GM18861 (cell line): Measurements from ENCODE around the gene PSMB4.
"Not testable (repeated sequence)": the region's sequence is repeated elsewhere in the genome, so short reads cannot be mapped to it uniquely, and the experiment has no call there.

Experiments
- ATAC-seq: cut with Tn5 transposase; IDR thresholded peaks from one replicate; pipeline ENCODE4 v1.9.1; 2021; ENCODE audit not compliant: unreplicated experiment

PSMB4 gene

DNA sequence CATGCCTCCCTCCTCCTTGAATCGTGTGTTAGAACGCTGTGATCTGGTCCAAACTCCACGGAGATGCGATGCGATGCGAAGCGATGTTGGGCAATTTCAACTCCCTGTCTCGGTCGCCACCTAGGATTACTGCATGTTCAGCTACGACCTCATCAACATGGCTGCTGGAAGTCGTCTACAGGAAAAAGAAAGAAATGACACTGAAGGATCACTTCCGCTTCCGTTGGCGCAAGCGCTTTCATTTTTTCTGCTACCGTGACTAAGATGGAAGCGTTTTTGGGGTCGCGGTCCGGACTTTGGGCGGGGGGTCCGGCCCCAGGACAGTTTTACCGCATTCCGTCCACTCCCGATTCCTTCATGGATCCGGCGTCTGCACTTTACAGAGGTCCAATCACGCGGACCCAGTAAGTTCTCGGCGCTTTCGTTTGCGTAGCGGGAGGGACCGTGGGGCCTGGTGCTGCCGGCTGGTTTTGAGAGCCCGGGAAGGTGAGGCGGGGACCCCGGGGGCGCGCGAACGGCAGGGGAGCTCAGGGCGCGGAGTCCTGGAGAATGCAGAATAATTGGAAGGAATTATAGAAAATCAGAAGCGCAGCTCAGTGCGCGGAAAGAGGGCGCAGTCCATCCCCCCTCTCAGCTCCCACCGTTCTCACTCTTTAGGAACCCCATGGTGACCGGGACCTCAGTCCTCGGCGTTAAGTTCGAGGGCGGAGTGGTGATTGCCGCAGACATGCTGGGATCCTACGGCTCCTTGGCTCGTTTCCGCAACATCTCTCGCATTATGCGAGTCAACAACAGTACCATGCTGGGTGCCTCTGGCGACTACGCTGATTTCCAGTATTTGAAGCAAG, at the start of gene PSMB4:
PSMB4 (plus strand) TSS at position 250 of the 848 bp plus-strand sequence; CDS start at position 265, 15 bp downstream.
- peak; percentile 85 for ATAC-seq

DNA sequence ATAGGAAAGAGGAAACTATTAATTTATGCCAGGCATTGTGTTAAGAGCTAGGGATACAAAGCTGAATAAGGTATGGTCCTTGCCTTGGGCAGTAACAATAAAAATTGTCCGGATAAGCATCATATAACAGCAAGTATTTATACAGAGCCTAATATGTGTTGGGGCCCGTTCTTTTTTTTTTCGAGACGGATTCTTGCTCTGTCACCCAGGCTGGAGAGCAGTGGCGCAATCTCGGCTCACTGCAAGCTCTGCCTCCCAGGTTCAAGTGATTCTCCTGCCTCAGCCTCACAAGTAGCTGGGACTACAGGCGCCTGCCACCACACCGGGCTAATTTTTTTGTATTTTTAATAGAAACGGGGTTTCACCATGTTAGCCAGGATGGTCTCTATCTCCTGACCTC, 49.0 kb upstream of the PSMB4 start:
- ATAC-seq = not testable (repeated sequence)

DNA sequence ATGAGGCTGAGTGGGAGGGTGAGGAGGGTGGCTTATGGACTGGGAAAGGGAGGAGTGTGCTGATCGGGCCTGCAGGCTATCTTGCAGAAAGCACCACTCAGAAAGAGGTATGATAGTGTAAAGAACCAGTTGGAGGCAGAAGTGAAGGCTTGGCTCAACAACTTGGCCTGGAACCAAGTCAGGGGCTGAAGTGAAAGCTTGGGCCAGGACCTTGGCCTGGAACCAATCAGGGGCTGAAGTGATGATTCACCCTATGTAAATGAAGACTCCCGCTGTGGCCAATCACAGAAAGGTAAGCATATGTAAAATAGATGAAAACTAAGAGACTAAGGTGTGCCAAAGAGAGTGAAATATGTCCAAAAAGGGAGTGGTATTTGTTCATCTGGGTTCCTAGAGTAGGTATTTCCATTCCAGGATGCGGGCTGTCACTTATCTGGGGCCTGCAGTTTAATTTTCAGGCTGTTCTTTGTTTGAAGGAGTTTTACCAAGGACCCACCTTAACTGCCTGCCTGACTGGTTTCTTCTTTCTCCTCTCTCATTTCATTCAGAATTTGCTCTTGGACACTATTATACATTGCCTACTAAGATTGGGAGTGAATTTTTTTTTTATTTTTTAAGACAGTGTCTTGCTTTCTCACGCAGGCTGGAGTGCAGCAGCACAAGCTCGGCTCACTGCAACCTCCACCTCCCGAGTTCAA, 47.2 kb upstream of the PSMB4 start:
- no peak for ATAC-seq

DNA sequence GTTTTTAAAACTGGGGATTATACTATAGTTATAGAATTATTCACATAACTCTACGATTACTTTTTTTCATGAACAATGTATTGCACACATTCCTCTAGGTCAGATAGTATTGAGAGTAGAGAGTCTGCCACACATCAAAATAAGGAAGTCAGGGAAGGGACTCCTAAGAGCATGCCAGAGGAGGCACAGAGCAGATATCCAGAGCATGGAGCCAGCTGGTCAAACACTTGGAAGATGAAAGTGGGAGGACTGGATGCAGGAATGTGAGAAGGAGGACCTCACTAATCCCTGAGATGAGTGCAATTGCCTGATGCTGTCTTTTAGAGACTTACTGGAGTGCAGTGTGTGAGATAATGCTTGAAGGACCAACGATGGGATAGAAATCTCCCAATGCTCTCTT, 42.7 kb upstream of the PSMB4 start:
- no peak for ATAC-seq

DNA sequence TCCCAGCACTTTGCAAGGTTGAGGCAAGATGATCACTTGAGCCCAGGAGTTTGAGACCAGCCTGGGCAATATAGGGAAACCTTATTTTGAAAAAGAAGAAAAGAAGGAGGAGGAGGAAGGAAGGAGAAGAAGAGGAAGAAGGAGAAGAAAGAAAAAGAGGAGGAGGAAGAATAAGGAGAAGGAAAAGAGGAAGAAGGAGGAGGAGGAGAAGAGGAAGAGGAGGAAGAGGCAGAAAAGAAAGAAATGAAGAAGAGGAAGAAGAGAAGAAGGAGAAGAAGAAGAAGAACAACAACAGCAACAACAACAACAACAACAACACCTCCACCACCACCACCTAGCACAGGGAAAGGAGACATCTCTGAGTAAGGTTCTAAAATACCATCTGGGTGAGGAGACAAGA, 37.5 kb upstream of the PSMB4 start:
- no peak for ATAC-seq

DNA sequence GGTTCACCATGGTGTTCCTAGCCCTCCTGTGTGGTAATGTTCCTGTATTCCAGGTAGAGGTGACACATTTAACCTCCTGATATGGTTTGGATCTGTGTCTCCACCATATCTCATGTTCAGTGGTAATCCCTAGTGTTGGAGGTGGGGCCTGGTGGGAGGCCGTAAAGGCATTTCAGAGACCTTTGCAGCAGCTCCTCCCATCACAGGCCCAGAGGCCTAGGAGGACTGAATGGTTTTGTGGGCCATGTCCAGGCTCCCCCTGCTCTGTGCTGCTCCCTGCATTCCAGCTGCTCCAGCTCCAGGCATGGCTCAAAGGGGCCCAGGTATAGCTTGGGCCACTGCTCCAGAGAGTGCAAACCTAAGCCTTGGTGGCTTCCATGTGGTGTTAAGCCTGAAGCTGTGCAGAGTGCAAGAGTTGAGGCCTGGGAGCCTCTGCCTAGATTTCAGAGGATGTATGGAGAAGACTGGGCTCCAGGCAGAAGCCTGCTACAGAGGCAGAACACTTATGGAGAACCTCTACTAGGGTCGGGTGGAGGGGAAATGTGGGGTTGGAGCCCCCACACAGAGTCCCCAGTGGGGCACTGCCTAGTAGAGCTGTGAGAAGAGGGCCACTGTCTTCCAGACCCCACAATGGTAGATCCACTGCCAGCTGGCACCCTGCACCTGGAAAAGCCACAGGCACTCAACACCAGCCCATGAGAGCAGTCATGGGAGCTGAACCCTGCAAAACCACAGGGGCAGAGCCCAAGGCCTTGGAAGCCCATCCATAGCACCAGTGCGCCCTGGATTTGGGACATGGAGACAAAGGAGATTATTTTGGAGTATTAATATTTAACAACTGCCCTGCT, 36.8 kb upstream of the PSMB4 start:
- no peak for ATAC-seq

DNA sequence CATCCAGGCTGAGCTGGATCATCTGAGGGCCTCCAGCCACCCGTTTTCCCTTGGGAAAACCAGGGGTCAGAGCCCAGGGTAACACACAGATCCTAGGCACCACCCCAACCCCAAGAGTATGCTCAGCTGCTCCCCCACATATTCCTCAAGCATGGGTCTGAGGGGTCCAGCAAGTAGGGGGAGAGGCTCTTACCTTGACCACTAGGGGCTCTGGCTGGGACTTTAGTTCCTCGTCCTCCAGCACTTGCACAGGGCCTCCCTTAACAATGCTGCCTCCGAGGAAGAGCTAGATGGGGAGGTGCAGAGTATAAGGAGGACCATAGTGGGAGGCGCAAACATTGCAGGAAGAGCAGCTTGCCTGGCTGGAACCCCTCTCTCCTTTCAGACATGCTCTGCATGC, 34.4 kb upstream of the PSMB4 start:
- ATAC-seq = no peak

DNA sequence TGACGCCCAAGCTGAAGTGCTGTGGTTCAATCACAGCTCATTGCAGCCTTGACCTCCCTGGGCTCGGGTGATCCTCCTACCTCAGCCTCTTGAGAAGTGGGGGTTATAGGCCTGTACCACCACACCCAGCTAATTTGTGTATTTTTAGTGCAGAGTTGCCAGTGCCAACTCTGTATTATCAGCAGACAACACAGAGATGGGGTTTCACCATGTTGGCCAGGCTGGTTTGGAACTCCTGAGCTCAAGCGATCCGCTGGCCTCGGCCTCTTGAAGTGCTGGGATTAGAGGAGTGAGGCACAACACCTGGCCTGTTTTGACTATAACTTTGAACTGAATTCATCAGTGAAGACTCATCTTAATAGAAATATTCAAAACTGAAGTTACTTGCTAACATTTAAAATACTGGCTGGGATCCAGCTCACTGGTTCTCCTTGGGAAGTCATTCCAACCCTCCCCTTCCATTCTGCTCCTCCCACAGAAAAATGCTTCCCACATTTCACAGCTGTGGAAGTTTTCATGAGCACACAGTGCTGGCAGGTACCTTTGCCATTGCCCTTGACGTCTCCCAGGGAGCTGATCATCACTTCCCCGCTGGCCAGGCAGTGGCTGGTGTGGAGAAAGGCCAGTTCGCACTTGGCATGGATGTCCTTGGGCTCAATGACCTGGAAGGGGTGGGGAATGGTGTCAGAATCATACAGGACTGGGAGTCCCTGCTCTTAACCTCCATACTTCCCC, 31.5 kb upstream of the PSMB4 start:
- no peak for ATAC-seq

DNA sequence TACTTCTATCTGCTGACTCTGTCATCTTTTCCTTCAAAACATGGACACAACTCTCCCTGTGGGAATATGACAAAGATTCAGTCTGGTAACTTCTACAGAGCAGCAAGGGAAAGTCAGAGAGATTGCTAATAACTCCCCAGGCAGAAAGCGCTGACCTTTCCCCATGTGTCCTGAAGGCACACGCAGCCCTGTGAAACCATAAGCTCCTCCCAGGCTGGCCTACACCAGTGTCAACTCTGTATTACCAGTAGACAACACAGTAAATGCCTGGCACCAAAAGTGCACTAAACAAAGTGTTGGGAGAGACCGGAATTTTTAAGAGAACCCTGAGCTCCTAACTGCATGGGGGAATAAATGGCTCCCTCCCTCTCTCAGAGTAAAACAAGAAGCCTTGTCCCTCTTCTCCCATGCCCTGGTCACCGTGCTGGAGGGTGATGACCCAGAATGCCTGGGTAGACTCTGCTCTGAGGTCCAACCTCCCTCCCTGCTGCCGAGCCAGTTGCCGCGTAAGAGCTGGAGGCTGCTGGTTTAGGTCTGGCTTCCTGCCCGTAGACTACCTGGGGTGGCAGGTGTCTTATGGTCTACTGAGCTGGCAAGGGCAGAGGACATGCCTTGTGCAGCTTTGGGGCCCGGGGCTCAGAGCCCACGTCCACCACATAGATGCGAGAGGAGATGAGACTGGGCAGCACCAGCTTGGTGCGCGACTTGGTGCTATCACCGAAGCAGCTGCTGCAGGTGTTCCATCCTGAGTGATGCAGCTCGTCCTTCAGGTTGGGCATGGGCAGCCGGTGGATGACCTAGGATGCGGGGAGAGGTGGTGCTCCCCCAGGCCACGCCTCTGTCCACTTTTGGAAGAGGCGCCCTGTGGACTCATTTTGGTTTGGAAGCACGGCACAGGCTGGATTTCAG, 30.7 kb upstream of the PSMB4 start:
- ATAC-seq = no peak

DNA sequence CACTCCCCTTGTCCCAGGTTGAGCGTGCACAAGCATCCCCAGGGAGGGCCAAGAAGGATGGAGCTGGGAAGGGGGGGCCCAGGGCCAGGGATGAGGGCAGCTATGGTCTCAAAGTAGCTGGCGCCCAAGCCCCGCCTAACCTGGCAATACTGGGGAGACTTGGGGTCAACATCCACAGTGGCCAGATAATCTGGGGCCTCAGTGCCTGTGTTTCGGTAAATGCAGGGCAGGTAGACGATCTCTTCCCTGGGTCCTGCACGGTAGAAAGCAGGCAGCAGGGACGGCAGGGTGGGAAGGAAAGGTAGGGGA, 30.1 kb upstream of the PSMB4 start:
- ATAC-seq = no peak

DNA sequence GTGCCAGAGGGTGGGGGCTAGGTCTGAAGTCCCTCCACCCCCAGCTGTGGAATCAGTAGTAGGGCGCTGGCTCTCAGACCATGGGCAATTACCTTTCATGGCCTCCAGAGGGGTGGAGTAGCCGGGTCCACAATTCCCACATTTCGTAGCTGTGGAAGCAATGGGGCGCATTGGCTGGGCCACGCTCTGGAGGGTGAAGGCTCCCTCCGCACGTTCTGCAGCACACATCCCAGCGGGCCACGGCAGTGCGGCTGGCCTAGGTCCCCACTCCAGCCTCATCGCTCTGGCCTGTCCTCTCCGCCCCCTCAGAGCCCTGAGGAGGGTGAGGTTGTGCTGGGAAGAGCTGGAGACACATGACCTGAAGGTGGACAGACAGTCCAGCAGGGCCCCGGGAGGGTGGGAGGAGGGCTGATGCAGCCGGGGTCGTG, 29.7 kb upstream of the PSMB4 start:
- ATAC-seq = no peak

DNA sequence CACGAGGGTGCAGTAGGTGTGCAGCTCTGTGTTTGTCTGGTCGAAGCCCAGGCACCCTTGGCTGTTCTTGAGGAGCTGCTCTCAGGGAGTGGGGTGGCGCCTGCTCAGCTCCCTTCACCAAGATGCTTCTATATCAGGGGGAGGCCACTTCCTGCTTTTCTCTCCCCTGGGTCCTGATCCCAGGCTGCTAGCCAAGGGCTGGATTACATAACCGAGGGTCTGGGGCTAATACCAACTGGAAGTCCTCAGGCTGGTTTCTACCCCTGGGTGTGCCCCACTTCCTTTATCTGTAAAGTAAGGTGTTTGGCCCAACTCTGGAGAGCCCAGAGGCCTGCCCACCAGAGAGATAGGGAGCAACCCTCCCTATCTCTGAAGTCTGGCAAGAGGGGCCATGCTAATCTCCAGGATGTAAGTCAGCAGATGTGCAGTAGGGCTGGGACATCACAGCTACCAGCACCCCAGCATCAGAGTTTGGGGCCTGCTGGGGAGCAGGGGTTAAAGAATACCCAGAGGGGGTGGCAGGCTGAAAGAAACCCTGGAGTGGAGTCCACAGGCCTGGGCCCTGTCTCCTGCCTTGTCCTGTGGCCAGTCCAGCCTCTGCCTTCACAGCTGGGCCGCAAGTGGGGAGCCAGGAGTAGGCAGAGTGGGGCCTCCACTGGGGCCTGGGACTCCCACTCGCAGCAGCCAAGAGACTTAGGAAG, 29.0 kb upstream of the PSMB4 start:
- ATAC-seq = no peak

DNA sequence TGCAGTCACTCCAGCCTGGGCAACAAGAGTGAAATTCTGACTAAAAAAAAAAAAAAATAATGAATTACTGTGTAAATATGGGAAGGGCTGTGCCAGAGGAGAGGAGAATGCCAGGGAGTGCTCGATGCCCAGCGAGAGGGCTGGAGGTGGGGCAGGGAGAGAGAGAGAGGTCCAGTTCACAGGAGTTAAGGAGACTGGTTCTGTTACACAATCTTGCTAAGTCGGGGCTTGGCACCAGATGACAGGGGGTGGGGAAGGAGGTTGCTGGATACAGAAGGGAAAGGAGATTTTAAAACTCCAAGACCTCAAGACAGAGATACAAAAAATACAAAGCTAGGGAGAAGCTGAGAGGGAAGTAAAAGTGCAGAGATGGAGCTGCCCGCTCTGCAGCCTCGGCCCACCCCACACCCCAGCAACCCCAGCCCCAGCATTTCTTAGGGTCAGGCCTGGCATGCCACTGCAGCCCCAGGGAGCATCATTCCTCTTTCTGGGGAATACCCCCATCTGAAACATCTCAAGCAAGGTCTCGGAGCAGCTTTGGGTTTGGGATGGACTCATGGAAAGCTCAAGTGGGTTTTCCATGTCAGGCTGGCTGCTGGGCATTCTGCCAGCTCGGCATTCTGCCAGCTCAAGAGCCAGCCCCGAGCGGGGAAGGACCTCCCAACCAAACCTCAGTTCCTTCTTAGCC, 27.9 kb upstream of the PSMB4 start:
- ATAC-seq = no peak

DNA sequence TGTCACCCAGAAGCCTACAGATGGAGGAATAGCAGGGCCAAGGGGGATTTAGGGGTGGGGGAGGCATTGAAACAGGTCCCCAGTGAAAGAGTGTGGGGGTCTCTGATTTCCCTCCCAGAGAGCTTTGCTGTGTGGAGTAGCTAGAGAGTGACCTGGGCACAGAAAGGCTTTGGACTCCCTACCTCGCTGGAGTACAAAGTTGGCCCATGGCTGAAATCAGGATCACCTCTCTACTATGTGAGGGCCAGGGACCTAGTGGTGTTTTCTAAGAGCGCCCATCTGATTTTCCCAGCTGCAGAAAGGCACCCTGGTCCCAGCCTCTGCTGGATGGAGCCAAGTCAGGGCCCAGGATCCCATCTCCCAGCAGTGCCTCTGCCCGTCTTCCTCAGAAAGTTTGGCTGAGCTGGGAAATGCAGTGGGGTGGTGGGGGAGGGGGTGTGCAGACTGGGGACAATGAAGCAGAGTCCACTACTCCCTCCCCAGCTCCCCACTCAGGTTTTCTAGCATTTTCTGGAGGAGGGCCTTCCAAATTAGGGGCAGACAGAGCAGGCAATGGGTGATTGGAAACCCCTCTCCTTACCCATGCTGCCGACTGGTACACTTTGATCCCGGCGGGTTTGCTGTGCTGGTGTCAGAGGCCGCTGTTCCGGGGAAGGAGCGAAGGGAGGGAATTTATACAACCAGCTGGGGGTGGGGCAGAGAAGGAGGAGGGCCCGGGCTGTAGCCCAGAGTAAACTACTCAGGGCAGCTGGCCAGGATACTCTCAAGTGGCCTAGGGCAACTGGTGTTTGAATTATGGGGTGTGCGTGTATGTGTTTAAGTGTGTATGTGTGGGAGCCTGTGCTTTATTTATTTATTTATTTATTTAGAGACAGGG, 27.1 kb upstream of the PSMB4 start, which contains the start of gene SELENBP1:
SELENBP1 (minus strand) TSS at position 648 of the 877 bp plus-strand sequence; CDS start at position 584, 64 bp downstream.
- no peak for ATAC-seq

DNA sequence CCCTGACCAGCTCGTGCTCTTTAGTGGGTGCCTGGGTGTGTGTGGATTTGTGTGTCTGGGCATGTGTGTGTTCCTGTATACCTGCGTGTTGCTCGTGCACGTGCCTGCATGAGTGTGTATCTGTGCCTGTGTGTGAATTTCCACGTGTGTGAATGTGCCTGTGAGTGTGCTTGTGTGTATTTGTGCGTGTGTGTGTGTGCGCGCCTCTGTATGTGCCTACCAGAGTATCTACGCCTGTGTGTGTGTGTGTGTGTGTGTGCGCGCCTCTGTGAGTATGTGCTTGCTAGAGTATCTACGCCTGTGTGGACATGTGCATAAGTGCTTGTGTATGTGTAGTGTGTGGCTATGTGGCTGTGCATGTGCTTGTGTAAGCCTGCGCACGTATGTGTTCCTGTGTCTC, 26.2 kb upstream of the PSMB4 start:
- ATAC-seq = no peak

DNA sequence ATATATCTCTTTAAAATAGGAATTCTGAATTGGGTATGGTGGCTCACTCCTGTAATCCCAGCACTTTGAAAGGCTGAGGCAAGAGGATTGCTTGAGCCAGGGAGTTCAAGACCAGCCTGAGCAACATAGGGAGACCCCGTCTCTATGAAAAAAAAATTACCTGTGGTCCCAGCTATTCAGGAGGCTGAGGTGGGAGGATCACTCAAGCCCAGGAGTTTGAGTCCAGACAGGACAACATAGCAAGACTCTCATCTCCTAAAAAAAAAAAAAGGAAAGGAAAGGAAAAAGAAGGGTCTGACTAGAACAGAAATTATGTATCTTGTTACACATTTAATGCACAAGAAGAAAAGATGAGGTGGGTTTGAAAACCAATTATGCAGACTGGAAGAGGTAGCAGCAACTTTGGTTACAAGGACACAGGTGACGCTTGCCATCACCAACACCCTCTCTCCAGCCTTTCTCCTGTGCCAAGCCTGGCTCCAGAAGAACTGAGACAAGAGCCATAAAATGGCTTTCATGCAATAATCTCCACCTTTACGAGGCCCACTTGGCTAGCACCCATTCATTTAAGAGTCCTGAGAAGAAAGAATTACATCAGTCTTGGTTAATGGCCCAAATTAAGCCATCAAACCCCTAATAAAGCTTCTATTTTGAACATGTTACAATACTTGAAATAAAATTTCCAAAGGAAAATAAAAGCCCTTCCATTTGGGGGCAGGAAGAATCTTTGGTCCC, 22.1 kb upstream of the PSMB4 start:
- ATAC-seq = no peak

DNA sequence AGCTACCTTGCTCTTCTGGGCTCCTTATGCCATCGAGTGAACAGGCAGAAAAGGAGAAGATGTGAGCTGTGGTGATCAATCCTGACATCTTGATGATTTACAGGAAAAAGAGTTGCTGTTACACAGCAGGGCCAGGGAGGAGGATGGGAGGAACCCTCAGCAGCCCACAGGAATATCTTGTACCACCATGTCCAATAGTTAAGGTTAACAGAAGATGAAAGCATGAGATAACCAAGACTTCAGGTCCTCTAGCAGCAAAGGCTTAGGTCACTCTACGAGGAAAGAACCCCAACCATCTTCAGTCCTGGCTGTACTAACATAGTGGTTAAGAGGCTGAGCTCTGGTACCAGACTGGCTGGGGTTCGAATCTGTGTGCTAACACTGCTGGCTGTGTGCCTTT, 14.8 kb upstream of the PSMB4 start:
- ATAC-seq = no peak
